Activated CD8-positive, alpha-beta memory T cell treated with anti-CD3 and anti-CD28 coated beads for 24 hours (primary cell): ENCODE measurements around the gene ZNF407.

Source experiments
- DNase-seq: peaks from one replicate; pipeline ENCODE4 v3.0.0-alpha.2; 2020

ZNF407 gene

GRCh38 chr18:75033516-75033915 lies 435.8 kb downstream of the ZNF407 start:
- no peak for DNase-seq

DNA sequence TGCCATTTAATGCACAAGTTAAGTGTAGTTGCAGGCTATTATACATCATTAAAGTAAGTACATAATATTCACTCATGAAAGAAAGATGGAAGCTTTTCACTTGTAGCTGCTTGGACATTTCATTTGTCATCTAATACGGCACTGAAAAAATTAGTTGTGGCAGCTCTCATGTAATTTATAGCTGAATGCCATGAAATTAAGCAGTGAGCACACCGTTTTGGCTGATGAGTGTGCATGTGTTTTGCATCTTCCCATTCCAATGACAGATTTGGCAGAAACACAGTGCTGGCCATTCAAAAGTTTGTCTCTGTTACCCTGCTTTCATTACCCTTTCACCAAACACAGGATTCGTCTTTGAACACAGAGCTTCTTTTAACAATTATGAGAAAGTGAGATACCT lies 437.3 kb downstream of the ZNF407 start:
- no peak for DNase-seq

- no peak for DNase-seq
Measured at GRCh38 chr18:75035928-75036327, 438.3 kb downstream of the ZNF407 start.

DNA sequence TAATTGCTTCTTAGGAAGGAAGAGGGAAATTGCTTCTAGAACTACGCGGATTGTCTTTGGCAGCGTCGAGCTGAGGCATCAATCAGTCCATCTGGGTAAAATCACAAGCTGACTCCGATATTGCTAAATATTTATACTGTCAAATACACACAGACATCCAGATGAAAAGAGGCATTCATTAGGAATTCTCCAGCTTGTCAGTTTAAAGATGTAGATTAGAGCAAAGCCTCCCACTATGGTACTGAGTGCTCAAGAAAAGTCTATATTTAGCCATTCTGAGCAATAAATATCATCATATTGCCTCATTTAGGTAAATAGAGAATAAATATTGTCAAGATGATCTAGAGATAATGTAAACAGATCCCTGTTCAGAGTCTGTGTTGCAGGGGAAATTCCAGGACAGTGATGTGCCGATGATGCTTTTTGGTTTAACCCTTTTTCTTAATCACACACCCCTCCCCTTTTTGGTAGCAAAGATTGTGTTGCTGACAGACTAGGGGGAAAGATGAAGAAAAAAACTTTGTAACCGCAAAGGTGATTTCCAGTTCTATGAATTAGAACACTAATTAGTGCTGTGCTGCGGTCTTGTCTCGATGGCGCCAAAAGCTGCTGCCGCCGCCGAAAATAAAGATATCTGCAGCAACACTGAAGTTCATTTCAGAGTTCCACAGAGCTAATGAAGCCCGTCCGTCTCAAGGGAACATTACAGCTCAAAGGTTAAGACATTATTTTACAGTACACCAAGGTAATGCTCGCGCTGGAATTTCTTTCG lies 439.4 kb downstream of the ZNF407 start:
- no peak for DNase-seq

GRCh38 chr18:75037689-75037955 lies 440.0 kb downstream of the ZNF407 start:
- no peak for DNase-seq

DNA sequence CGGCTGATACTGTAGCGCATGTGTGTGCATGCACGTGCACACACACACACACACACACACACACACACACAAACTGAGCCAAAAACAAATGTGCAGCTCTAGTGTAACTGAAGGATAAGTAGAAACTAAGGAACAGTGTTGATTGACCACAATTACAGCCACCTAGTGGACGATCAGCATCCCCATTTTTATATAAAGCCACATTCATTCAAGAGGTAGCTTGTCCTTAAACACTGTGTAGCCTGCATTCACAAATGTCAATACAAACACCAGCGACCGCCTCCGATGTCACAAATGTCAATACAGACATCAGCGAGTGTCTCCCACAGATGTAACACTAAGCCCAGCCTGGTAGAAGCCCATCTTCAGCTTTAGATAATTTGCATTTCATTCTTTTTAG lies 443.9 kb downstream of the ZNF407 start:
- no peak for DNase-seq

- no peak for DNase-seq
Measured at GRCh38 chr18:75043478-75043877, 445.8 kb downstream of the ZNF407 start.

- no peak for DNase-seq
Measured at GRCh38 chr18:75044296-75044695, 446.6 kb downstream of the ZNF407 start.

DNA sequence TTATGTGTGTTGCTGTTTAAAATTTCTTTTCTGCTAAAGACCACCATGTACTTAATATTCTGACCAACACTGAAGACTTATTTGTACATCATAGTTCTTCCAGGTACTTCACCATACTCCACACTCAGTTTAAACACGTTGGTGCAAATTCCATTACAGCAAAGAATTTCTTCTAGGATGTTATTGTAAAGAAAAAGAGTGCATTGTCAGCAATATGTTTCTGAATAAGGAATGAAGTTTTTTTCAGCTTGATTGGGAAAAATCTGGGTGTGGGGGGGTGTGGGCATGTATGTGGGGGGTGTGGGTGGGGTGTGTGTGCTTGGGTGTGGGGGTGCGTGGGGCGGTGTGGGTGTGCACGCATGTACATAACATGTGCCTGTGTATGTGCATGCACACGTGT lies 447.1 kb downstream of the ZNF407 start:
- no peak for DNase-seq

GRCh38 chr18:75045272-75045671 lies 447.6 kb downstream of the ZNF407 start:
- DNase-seq = no peak

DNA sequence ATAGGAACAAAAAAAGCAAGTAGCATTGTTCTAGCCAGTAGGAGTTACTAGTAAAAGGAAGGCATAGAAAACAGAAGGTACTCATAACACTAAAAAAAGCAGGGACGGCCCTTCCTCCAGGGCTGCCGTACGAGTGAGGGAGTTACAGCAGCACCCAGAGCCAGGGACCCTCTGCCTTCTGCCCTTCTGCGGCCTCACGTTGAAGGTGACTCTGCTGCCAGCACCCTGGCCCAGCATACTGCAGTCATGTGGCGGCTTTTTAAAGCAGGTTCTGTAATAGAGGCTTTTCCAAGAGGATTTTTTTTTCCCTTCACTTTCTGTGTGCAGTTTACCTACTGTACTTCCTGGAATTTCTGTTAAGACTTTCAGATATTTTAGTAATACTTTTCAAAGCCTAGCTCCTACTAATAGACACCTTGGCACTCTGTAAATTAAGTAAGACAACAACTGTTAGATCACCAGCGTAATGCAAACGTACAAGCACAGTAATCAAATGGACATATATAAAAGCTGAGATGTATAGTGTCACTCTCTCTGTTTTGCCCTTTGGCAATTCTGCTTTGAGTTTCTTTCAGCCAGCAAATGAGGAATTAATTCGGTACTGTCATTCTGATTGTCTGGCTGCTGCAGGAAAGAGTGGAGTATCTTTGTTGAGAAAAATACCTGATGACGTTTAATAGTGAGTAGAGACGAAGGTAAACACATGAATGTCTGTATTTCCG lies 449.7 kb downstream of the ZNF407 start:
- no peak for DNase-seq

- DNase-seq = no peak
Measured at GRCh38 chr18:75048776-75049454, 451.2 kb downstream of the ZNF407 start.

DNA sequence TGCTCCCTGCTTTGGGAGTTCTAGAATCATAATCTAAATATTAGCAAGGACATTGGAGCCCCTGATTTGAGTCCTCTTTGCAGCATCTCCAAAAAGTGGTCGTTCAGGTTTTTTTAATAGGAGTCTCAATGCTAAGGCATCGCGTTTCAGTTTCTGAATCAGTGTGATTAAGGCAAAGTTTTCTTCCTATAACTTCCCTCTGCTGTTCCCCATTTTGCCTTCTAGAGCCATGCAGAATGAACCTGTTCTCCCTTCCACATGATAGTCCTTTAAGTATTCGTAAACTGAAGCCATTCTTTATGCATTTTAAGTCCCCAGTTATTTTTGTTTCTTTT lies 451.8 kb downstream of the ZNF407 start:
- DNase-seq = no peak

DNA sequence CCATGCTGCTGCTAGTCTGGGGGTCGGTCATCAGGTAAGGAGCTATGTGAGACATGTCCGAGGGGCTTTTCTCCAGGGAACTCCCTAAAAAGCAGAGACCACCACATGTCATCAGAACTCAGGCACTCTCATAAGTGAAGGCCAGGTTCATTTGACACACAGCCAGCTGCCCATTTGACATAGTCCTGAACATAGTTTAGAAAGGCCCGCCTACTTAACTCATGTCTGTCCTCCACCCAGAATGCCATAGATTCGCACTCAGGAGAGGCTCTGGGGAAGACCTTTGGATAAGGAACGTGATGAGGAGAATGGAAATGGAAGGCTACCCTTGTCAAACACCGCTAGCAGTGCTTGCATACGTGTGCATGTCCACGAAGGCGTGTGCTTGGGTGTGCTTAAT lies 454.1 kb downstream of the ZNF407 start:
- DNase-seq = no peak

DNA sequence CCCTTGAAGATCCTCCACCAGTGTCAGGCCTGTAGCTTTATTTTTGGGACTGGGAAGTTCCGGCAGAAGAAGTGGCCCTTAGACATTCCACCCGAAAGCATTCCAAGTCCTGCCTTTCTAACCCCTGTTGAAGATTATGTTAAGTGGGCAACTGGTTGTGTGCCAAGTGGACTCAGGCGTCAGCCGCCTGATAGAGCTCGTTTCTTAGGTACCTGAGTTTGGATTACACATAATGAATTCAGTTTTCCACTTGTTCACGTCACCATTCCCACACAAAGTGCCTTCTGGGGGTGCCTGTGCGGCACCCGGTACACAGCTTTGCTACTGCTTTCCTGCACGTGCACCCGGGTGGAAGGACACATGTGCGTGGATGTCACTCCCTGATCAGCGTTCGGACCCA lies 454.8 kb downstream of the ZNF407 start:
- DNase-seq = no peak

GRCh38 chr18:75053028-75053629 lies 455.5 kb downstream of the ZNF407 start:
- DNase-seq = no peak

DNA sequence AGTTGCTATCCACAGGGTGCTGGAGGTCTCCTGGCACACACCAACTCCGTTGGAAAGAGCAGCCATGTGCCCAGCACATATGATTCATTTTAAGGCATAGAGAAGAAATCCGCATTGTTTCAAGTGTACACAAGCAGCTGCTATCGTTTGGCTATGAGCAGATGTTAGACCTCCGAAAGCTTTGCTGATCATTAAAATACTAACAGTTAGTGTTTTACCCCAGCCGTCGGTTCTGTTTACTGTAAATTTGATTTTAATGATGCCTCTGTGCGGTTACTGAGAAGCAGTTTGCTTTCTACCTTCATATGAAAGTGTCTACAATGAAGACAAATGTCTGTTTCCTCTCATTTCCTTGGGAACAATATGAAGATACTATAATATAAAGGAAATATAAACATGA lies 456.4 kb downstream of the ZNF407 start:
- no peak for DNase-seq

DNA sequence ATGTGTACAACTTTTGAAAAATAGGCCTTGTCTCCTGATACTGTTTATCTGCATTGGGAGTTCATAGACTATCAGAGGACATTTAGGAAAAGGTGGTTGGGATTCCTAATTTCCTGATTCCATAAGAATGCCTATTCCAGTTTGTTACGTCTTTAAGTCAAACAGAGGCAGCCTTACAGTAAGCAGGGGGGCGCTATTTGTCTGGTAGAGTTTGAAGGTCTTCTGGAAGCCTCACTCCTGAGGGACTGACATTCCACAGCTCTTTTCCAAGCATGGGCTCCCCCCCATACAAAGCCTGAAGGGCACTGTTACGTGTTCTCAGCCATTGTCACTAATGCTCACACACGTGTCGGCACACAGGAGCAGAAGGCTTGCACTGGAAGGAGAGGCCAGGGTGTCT lies 456.9 kb downstream of the ZNF407 start:
- DNase-seq = no peak

DNA sequence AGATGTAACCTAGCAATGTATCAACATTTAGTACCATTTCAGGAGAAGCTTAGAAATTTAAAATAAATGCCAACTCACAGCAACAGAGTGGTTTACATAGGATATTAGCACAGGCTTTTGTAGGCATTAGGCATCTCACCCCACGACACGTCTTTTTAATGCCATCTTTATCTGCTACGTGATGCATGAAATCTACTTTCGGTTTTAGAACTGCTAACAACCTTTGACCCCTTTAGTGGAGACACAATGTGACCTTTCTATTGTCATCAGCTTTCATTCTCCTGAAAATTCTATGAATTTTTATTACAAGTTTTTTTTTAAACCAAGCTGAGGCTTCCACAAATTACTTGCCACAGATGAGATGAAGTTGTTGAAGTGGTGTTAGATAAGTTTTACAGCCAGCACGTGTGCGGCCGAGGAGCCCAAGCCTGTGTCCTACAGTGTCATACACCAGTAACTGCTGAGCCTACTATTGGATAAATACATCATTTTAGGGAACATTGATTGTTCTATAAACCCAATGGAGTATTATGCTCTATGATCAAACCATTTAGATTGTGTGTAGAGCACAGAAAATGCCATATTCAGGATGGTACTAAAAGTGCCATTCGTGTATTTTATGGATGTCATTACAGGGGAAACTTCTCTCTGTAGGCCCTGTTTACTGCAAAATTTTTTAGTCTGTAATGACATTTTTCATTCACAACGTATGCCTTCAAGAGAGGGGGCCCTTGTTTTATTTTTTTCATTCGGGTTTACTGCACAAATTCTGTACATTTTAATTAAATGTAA lies 459.7 kb downstream of the ZNF407 start:
- no peak for DNase-seq

DNA sequence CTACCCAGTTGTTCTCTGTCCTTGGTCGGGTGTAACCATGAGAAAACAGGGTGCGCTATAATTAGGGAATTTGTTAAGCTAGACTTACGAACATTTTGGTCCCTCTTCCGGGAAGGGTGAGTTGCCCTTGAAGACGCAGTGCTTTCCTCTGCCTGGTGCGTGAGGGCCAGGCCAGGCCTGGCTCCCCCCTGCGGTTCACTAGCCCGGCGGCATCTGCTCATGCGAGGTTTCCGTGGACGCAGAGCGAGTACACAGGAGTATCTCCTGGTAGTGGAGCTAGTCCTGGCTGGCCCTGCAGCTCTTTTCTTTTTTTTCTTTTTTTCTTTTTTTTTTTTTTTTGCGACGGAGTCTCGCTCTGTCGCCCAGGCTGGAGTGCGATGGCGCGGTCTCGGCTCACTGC lies 462.5 kb downstream of the ZNF407 start:
- no peak for DNase-seq

DNA sequence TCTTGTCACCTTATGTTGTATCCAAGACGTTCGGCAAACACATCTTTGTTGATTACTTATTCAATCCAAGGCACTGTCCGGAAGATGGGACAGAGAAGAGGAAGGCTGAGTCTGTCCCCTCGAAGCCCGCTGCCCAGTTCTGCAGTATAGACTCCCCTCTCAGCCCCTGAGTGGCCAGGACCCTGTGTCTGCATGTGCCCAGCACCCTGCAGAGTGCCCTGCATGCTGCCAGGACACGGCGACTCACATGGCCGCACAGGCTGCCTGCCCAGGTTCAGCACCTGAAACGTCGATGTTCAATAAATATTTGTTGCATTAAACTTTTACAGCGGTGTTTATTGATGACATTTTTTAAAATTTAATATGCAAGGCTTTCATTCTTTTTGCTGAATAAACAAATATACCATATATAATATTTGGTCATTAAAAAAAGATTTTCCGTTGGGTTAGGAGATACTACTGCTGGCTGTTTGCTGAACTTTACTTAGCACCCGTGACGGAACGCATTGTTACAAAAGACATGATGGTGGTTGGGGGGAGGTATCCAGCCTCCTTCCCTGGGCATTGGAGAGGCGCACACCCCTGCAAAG lies 464.7 kb downstream of the ZNF407 start:
- no peak for DNase-seq

- no peak for DNase-seq
Measured at GRCh38 chr18:75063196-75063595, 465.5 kb downstream of the ZNF407 start.
